H9 (cell line): ENCODE measurements around the gene URB1. TPM values are rescaled to one million over a fixed set of nuclear protein-coding genes. Genes with fewer than 3 reads are reported as not detected.

Experiments
- DNase-seq: peaks from one replicate; pipeline ENCODE4 v3.0.0-alpha.2; 2017
- H2AFZ ChIP-seq: one replicate; pipeline ENCODE4 v1.6.1; 2013; ENCODE audit warnings: mild to moderate bottlenecking, low read length, control low read depth, moderate library complexity
- H2AK5ac ChIP-seq: 2 replicates; pipeline ENCODE4 v1.6.1; 2013; ENCODE audit warnings: low read length, control low read depth, mixed read lengths; ENCODE audit not compliant: insufficient read length
- H2BK120ac ChIP-seq: one replicate; pipeline ENCODE4 v1.6.1; 2013; ENCODE audit warnings: low read depth, mild to moderate bottlenecking, low read length, control low read depth, inconsistent platforms; ENCODE audit not compliant: poor library complexity, severe bottlenecking
- H2BK12ac ChIP-seq: 2 replicates; pipeline ENCODE4 v1.6.1; 2013; ENCODE audit warnings: low read length, control low read depth, mixed read lengths, low read depth; ENCODE audit not compliant: insufficient read length
- H2BK15ac ChIP-seq: 2 replicates; pipeline ENCODE4 v1.6.1; 2013; ENCODE audit warnings: low read depth, low read length, control low read depth
- H2BK20ac ChIP-seq: one replicate; pipeline ENCODE4 v1.6.1; 2013; ENCODE audit warnings: low read depth, mild to moderate bottlenecking, low read length, control low read depth, inconsistent platforms; ENCODE audit not compliant: poor library complexity, severe bottlenecking
- H2BK5ac ChIP-seq: 2 replicates; pipeline ENCODE4 v1.6.1; 2013; ENCODE audit warnings: low read length, control low read depth, mixed read lengths; ENCODE audit not compliant: insufficient read length
- H3K14ac ChIP-seq: 2 replicates; pipeline ENCODE4 v1.6.1; 2013; ENCODE audit warnings: low read length, control low read depth; ENCODE audit not compliant: insufficient read depth
- H3K18ac ChIP-seq: 2 replicates; pipeline ENCODE4 v1.6.1; 2013; ENCODE audit warnings: low read depth, mild to moderate bottlenecking, mixed read lengths, low read length, control low read depth; ENCODE audit not compliant: insufficient read length
- H3K23ac ChIP-seq: 2 replicates; pipeline ENCODE4 v1.6.1; 2013; ENCODE audit warnings: low read length, control low read depth, mixed read lengths, low read depth; ENCODE audit not compliant: insufficient read length
- H3K23me2 ChIP-seq: 2 replicates; pipeline ENCODE4 v1.6.1; 2013; ENCODE audit warnings: low read depth, mild to moderate bottlenecking, mixed read lengths, low read length, control low read depth; ENCODE audit not compliant: insufficient read length, poor library complexity, severe bottlenecking
- H3K27ac ChIP-seq: 2 replicates; pipeline ENCODE4 v1.5.1; 2013; ENCODE audit warnings: low read length, control low read depth, mixed read lengths, low read depth; ENCODE audit not compliant: insufficient read length
- H3K27me3 ChIP-seq: 2 replicates; pipeline ENCODE4 v1.6.1; 2013; ENCODE audit warnings: low read length, control low read depth, inconsistent platforms; ENCODE audit not compliant: insufficient read depth
- H3K4ac ChIP-seq: 2 replicates; pipeline ENCODE4 v1.6.1; 2013; ENCODE audit warnings: low read depth, mild to moderate bottlenecking, control low read depth, inconsistent platforms, low read length, moderate library complexity
- H3K4me1 ChIP-seq: 2 replicates; pipeline ENCODE4 v1.6.1; 2013; ENCODE audit warnings: low read length, control low read depth, inconsistent platforms; ENCODE audit not compliant: insufficient read depth
- H3K4me2 ChIP-seq: 2 replicates; pipeline ENCODE4 v1.6.1; 2013; ENCODE audit warnings: low read length, control low read depth, mixed read lengths; ENCODE audit not compliant: insufficient read length, insufficient read depth
- H3K56ac ChIP-seq: 2 replicates; pipeline ENCODE4 v1.6.1; 2013; ENCODE audit warnings: low read depth, mild to moderate bottlenecking, mixed read lengths, low read length, control low read depth; ENCODE audit not compliant: insufficient read length
- H3K79me1 ChIP-seq: 2 replicates; pipeline ENCODE4 v1.6.1; 2013; ENCODE audit warnings: low read depth, mild to moderate bottlenecking, moderate library complexity, low read length, control low read depth, inconsistent platforms; ENCODE audit not compliant: insufficient read depth, poor library complexity, severe bottlenecking
- H3K79me2 ChIP-seq: 2 replicates; pipeline ENCODE4 v1.6.1; 2013; ENCODE audit warnings: low read length, control low read depth, inconsistent platforms; ENCODE audit not compliant: insufficient read depth
- H3K9ac ChIP-seq: 2 replicates; pipeline ENCODE4 v1.6.1; 2013; ENCODE audit warnings: low read length, control low read depth, mixed read lengths; ENCODE audit not compliant: insufficient read length; ENCODE audit errors: extremely low read depth
- H3K9me3 ChIP-seq: one replicate; pipeline ENCODE4 v1.6.1; 2013; ENCODE audit warnings: low read depth, low read length, inconsistent platforms; ENCODE audit not compliant: control insufficient read depth
- H3T11ph ChIP-seq: one replicate; pipeline ENCODE4 v1.6.1; 2013; ENCODE audit warnings: mild to moderate bottlenecking, low read length, control low read depth, inconsistent platforms
- H4K20me1 ChIP-seq: one replicate; pipeline ENCODE4 v1.6.1; 2013; ENCODE audit not compliant: control insufficient read depth, insufficient read length, insufficient read depth
- H4K5ac ChIP-seq: 2 replicates; pipeline ENCODE4 v1.6.1; 2013; ENCODE audit warnings: low read depth, mild to moderate bottlenecking, mixed read lengths, low read length, control low read depth; ENCODE audit not compliant: insufficient read length
- H4K8ac ChIP-seq: replicated peaks from 2 replicates; pipeline ENCODE4 v1.6.1; 2013; ENCODE audit warnings: low read length, control low read depth, mixed read lengths, low read depth; ENCODE audit not compliant: insufficient read length
- H4K91ac ChIP-seq: 2 replicates; pipeline ENCODE4 v1.6.1; 2013; ENCODE audit warnings: low read depth, mild to moderate bottlenecking, moderate library complexity, mixed read lengths, low read length, control low read depth; ENCODE audit not compliant: insufficient read length
- H3K27ac Mint-ChIP-seq, 3 experiments: 2 replicates in 2 of 3; 3 replicates in 1 of 3; pipeline ENCODE4 v1.8.0; 2020 to 2021; ENCODE audit warnings: mixed read lengths in 3 of 3, mild to moderate bottlenecking in 1 of 3, moderate library complexity in 1 of 3
- H3K27me3 Mint-ChIP-seq: 2 replicates; pipeline ENCODE4 v1.8.0; 2021; ENCODE audit warnings: low read depth, mild to moderate bottlenecking, moderate library complexity, mixed read lengths
- H3K36me3 Mint-ChIP-seq, 3 experiments: 2 replicates in 2 of 3; 3 replicates in 1 of 3; pipeline ENCODE4 v1.8.0; 2020 to 2021; ENCODE audit warnings: low read depth in 3 of 3, mixed read lengths in 3 of 3; ENCODE audit not compliant: insufficient read depth in 1 of 3
- H3K4me1 Mint-ChIP-seq, 2 experiments: 2 replicates each; pipeline ENCODE4 v1.8.0; 2020; ENCODE audit warnings: mixed read lengths in 2 of 2
- H3K4me3 Mint-ChIP-seq, 2 experiments: 2 replicates in 1 of 2; 3 replicates in 1 of 2; pipeline ENCODE4 v1.8.0; 2020 to 2021; ENCODE audit warnings: mild to moderate bottlenecking in 2 of 2, mixed read lengths in 2 of 2, moderate library complexity in 1 of 2
- H3K9me3 Mint-ChIP-seq, 2 experiments: 2 replicates in 1 of 2; 3 replicates in 1 of 2; pipeline ENCODE4 v1.8.0; 2020; ENCODE audit warnings: mild to moderate bottlenecking in 2 of 2, mixed read lengths in 2 of 2, moderate library complexity in 1 of 2
- WGBS: extraction: QIAGEN DNeasy Blood & Tissue Kit; methylation state at CpG from one replicate; pipeline ENCODE4 v1.1.7; 2013; ENCODE audit warnings: missing lambda C conversion rate, low lambda C conversion rate, mixed read lengths; ENCODE audit not compliant: insufficient read length; ENCODE audit errors: extremely low coverage; 5-methylcytosine and 5-hydroxymethylcytosine counted together
- total RNA-seq: library from RNA; stranded (reverse); gene quantifications from 2 replicates; pipeline ENCODE4 v1.2.1, GENCODE V29; 2021
- TF ChIP-seq, protein P1 (sequence below): fragments of 200-600 bp; sonication (generic); conservative IDR thresholded peaks from 3 replicates; pipeline ENCODE4 v1.8.0; 2021; ENCODE audit warnings: antibody characterized with exemption, mild to moderate bottlenecking

The URB1 gene
- total RNA-seq, 1 experiment from 2014 or later, result 23.5 TPM

DNA sequence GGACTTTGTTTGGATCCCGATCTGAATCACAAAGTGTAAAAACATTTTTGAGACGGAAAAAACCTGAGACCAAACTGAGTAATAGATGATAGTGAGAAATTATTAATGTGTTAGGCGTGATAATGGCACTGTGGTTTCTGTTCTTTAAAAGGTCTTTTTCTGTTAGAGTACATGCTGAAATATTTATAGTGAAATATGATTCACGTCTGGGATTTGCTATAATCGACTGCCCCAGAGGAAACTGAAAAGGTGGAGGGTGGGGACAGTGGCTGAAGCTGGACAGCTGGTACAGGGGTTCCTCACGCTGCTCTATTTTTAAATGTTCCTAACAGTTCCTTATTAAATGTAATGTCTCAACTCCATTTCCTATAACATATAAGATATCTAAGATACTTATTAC is 11.2 kb downstream of the URB1 start:
- Histone ChIP-seq H4K20me1 (no peaks in the 10 kb centered on the region), H3T11ph (no peak overlapping the region), H3K4me1 (no peaks in the 10 kb centered on the region), H4K91ac (no peak overlapping the region), H4K8ac (no peak overlapping the region), H2BK20ac (no peak overlapping the region), H3K23me2 (no peaks in the 10 kb centered on the region), H2BK15ac (no peak overlapping the region), H2BK120ac (no peak overlapping the region), H3K4ac (no peak overlapping the region), H2BK5ac (no peak overlapping the region), H3K27me3 (no peaks in the 10 kb centered on the region), H2AFZ (no peak overlapping the region), H3K56ac (no peak overlapping the region), H3K23ac (no peak overlapping the region), H3K9me3 (no peaks in the 10 kb centered on the region), H3K9ac (no peak overlapping the region), H3K14ac (no peak overlapping the region), H3K79me2 (peaks cover 4% of the 10 kb centered on the region), H2BK12ac (no peak overlapping the region), H3K27ac (no peak overlapping the region), H2AK5ac (no peak overlapping the region), H4K5ac (no peak overlapping the region), H3K79me1 (no peaks in the 10 kb centered on the region), H3K4me2 (no peak overlapping the region), H3K18ac (no peak overlapping the region)
- H3K4me3 Mint-ChIP-seq, result no peak overlapping the region; a peak in 1 of 5 replicates
- TF ChIP-seq, protein P1, sequence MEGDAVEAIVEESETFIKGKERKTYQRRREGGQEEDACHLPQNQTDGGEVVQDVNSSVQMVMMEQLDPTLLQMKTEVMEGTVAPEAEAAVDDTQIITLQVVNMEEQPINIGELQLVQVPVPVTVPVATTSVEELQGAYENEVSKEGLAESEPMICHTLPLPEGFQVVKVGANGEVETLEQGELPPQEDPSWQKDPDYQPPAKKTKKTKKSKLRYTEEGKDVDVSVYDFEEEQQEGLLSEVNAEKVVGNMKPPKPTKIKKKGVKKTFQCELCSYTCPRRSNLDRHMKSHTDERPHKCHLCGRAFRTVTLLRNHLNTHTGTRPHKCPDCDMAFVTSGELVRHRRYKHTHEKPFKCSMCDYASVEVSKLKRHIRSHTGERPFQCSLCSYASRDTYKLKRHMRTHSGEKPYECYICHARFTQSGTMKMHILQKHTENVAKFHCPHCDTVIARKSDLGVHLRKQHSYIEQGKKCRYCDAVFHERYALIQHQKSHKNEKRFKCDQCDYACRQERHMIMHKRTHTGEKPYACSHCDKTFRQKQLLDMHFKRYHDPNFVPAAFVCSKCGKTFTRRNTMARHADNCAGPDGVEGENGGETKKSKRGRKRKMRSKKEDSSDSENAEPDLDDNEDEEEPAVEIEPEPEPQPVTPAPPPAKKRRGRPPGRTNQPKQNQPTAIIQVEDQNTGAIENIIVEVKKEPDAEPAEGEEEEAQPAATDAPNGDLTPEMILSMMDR, result no peak
- DNase-seq, result no peak
- no CpG with 5 or more reads among the region's 6 CpGs for WGBS
- no peak overlapping the region for H3K27ac Mint-ChIP-seq
- H3K9me3 Mint-ChIP-seq, result no peaks in the 10 kb centered on the region
- peaks cover 0 to 4% of the 10 kb centered on the region in 2 experiments; a peak in 1 of 4 replicates for H3K4me1 Mint-ChIP-seq
- H3K36me3 Mint-ChIP-seq, result peaks cover 49 to 85% (median 81%) of the 10 kb centered on the region in 3 experiments; a peak in 6 of 7 replicates
- H3K27me3 Mint-ChIP-seq, result no peaks in the 10 kb centered on the region
